Measurements from ENCODE around the gene BTLA.
"Not testable (repeated sequence)": the region's sequence is repeated elsewhere in the genome, so short reads cannot be mapped to it uniquely, and the experiment has no call there.

The BTLA gene

DNA sequence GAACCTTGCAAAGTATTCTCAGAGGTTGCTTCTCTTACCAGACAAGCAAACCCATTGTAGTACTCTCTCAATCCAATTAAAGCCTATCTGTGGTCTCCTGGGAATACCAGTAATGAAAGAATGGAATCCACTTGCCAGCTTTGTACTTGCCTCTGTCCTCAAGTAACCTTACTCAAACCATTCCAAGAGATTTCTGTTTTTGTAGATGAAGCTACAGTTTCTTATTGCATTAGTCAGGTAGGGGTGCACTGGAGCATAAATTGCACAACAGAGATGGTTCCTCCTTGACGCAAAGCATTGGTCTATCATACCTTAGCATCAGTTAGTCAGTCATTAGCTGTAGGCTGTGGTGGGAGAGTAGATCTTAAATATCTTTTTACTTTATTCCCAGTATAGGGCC lies 52.9 kb downstream of the BTLA start:
- DNase-seq (ENCODE audit: low read depth, low spot score): no peak

DNA sequence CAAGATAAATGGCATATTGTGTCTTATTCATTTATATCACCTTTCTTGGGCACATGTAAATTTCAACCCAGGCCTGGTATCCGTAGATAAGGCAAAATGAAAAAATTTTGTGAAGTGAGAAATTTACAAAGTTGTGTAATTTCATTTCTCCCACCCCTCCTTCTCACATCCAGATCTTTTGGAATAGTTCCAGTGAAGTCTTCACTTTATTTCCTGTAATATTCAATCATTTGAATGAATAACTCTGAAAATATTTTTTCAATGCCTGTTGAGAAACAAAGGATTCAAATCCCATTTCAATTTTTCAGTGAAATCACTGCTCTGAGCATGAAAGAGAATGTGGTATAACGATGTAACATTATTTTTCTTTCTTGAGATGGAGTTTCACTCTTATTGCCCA lies 53.4 kb downstream of the BTLA start:
- no peak for DNase-seq (ENCODE audit: low read depth, low spot score)

DNA sequence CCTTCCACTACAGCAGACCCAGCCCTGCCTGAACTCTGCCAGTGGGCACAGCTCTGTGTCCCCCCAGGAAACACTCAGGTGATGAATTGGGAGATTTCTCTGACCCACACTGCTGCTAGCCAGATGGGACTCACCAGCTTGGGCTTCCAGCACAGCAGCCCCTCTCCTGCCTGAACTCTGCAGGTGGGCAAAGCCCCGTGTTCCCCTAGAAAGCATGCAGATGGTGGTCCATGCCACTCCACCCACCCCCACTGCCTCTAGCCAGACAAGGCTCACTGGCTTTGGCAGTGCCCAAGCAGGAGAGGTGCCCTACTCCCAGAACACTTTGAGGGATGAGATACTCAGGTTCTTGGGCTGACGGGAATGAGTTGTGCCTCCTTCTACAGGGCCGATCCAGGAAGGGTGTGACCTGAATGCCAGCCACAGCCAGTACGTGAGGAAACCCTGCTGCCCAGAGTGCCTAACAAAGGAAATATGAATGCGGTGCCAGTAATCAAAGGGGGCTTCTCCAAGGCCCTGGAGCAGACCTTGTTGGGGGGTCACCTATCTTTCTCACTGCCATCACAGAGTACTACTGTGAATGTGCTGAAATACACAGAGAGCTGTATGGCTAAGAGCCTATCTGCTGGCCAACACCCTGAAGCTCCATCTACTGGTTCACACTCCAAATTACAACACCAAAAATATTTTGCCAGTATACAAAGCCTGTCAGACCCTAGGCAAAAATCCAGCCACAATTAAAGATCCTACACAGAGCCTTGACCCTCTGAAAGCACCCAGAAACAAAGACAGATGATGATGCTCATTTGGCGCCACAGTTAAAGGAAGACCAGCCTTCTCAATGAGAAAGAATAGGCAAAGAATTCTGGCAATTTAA lies 61.9 kb downstream of the BTLA start:
- no peak for DNase-seq (ENCODE audit: low read depth, low spot score)

DNA sequence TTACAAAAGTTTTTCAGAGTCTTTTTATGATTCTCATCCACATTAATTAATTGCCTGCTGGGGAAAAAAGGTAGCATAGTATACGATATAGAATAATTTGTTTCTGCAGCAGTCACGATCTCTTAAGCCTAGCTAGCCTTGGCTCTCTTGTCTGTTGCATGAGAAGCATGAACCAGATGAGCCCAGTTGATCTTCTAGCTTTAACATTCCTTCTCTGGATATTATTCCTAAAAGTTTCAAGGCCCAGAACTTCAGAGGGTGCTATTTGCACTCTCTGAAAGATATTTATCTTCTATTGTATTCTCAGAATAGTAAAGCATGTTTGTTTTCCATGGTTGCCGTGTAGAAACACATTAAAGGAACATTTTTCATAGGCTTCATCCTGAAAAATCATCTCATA lies 69.3 kb downstream of the BTLA start:
- DNase-seq (ENCODE audit: low read depth, low spot score): no peak

DNA sequence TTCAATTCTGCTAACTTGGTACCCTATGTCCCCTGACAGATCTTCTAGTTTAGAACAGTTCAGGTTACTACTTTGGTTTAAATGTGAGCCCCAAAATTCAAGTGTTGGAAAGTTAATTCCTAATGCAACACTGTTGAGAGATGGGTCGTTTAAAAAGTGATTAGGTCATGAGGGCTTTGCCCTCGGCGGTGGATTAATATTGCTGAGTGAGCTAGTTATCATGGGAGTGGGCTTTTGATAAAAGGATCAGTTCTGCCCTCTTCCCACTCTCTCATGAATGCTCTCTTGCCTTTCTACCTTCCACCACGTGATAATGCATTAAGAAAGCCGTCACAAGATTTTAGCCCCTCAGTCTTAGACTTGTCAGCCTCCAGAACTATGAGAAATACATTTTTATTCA lies 72.1 kb downstream of the BTLA start:
- DNase-seq (ENCODE audit: low read depth, low spot score): no peak

DNA sequence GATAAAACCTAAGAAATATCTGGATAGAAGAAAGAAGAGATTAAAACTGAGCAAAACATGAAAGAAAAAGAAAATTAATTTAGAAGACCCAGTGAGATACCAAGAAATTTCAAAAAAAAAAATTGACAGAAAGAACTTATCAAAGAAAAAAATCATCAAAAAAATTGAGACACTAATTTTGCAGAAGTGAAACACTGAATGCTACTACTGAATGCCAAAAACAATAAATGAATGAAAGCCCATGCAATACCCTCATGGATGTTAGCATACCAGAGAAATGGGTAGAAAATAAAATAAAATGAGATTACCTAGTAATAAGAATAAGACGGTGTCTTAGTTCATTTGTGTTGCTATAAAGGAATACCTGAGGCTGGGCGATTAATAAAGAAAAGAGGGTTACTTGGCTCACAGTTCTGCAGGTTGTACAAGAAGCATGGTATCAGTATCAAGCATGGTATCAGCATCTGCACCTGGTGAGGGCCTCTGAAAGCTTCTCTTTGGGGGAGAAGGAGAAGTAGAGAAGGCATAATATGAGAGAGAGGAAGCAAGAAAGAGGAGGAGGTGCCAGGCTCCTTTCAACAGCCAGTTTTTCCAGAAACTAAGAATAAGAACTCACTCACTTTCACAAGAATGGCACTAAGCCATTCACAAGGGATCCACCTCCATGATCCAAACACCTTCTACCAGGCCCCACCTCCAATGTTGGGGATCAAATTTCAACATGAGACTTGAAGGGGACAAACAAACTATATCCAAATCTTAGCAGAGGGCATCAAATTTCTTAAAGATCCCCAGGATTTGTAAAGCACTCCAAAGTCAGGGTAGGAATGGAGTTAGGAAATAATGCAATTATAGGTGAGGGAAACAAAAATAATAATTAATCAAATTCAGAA lies 73.2 kb downstream of the BTLA start:
- DNase-seq (ENCODE audit: low read depth, low spot score): no peak

DNA sequence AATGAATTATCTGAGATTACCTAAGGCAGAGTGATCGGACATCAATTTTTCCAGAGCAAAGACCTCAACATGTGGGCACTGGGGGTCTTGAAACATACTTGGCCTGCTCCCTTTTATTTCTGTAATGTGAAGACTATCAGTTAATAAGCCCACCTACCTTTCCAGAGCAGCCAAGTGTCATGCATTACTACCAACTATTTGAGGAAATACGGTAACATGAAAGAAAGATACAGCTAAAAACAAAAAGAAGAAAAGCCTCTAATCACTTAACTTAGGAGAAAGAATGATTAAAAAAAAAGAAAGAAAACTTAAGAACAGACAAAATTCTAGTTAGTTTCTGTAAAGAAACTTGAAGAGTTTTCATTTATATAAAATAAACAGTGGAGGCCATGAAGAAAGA lies 73.9 kb downstream of the BTLA start:
- DNase-seq (ENCODE audit: low read depth, low spot score): no peak

DNA sequence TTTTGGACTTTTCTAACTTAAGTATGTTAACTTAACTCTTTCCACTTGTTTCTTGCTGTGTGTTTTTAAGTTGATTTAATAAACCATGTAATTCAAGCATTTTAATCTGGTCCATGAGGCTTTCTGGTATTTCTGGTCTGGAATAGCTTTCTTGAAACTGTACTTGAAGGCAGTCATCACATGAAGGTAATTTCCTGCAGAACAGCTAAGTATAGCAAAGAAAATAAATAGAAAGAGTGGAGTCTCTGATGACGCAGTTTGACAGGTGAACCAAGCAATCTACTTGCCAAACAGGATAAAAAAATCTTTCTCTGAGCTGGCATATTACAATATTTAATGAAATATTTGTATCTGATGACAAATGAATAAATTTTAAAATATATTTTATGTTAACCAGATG lies 74.9 kb downstream of the BTLA start:
- no peak for DNase-seq (ENCODE audit: low read depth, low spot score)

DNA sequence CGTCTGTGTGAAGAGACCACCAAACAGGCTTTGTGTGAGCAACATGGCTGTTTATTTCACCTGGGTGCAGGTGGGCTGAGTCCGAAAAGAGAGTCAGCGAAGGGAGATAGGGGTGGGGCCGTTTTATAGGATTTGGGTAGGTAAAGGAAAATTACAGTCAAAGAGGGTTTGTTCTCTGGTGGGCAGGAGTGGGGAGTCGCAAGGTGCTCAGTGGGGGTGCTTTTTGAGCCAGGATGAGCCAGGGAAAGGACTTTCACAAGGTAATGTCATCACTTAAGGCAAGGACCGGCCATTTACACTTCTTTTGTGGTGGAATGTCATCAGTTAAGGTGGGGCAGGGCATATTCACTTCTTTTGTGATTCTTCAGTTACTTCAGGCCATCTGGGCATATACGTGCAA lies 76.4 kb downstream of the BTLA start:
- not testable (repeated sequence) for DNase-seq (ENCODE audit: low read depth, low spot score)

DNA sequence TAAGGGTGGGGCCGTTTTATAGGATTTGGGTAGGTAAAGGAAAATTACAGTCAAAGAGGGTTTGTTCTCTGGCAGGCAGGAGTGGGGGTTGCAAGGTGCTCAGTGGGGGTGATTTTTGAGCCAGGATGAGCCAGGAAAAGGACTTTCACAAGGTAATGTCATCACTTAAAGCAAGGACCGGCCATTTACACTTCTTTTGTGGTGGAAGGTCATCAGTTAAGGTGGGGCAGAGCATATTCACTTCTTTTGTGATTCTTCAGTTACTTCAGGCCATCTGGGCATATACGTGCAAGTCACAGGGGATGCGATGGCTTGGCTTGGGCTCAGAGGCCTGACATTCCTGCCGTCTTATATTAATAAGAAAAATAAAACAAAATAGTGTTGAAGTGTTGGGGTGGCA lies 80.7 kb downstream of the BTLA start:
- DNase-seq (ENCODE audit: low read depth, low spot score): not testable (repeated sequence)

DNA sequence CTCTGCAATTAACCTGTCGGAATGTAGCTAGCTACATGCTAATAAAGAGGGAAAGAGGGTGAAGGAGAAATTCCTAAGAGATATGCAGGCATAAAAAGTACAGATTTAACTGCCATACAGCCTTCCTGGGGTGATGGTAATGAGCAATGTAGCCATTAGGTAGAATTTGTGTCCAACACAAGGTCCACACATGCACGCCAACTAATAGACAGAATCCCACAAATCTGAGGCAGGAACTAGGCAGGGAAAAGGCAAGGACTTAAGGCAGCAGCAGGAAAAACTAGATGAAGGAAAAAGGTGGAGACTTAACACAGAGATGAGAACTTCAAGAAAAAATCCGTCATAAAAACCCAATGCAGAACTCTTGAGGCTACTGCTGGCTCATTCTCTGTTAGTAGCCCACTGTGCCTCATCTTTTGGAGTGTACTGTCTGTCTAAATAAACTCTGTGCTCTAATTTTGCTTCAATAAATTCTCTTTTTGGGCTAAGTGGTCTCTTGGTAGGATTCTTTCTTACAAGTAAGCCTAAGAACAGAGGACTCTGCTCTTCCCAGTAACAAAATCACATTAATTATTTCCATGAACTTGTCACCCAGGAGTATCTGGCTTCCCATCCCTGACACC lies 81.5 kb downstream of the BTLA start:
- DNase-seq (ENCODE audit: low read depth, low spot score): no peak

DNA sequence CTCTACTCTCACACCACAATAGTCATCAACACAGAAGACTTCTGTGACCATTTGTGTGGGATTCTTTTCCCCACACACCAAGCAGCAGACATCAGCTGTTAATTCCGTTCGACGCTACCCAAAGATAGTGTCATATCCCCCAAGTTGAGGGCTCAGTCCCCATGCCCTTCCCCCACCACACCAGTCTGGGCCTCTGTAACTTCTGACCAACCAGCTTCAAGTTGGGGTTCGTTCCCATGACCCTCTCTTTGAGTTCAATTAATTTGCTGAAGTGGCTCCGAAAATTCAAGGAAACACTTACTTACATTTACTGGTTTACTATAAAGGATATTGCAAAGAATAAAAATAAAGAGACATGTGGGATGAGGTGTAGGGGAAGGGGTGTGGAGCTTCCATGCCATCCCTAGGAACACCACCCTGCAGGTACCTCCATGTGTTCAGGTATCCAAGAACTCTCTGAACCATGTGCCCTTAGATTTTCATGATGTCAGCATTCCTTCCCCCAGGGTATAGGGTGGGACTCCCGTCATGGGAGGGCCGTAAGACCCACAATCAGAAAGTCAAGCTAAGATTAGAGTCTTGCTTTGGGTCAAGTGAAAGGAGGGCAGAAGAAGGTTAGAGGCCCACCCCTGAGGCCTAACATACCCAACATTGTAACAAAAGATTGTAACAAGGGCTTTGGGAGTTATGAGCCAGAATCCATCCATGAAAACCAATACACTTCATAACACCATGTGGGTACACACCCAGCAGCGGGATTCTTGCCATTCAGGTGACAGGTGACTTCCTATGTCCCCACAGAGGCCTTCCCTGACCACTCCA lies 82.7 kb downstream of the BTLA start:
- no peak for DNase-seq (ENCODE audit: low read depth, low spot score)

DNA sequence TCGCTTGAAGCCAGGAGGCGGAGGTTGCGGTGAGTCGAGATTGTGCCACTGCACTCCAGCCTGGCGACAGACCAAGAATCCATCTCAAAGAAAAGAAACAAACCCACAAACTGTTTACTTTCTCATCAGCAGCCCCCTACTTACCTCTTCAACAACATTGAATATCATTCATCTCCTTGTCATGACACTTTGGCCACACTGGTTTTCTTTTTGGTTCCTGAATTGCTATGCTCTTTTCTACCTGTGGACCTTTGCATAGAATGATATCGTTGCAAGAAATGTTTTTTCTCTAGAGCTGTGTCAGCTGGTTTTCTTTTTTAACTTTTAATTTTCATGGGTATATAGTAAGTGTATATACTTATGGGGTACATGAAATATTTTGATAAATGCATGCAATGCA lies 83.9 kb downstream of the BTLA start:
- no peak for DNase-seq (ENCODE audit: low read depth, low spot score)
